ENCODE results near the gene KCNAB1. TPM values are rescaled to one million over a fixed set of nuclear protein-coding genes. Genes with fewer than 3 reads are reported as not detected.
A peak's percentile ranks its signal among the peaks of the same experiment; 100 is the strongest.

Gene KCNAB1
- total RNA-seq, 1 donor from 2014 or later: 16.5 TPM

- peaks cover 25% of the 10 kb centered on the region for H3K4me1 Mint-ChIP-seq (ENCODE audit: low read depth, unreplicated experiment)
- H3K27me3 Mint-ChIP-seq (ENCODE audit: unreplicated experiment): peaks cover 5% of the 10 kb centered on the region
- no peaks in the 10 kb centered on the region for H3K36me3 Mint-ChIP-seq (ENCODE audit: unreplicated experiment)
- peaks cover 3% of the 10 kb centered on the region for H3K9me3 Mint-ChIP-seq (ENCODE audit: unreplicated experiment)
- no peak overlapping the region for H3K27ac Mint-ChIP-seq (ENCODE audit: unreplicated experiment)
- H3K4me3 Mint-ChIP-seq (ENCODE audit: unreplicated experiment): no peak overlapping the region
- TF ChIP-seq CTCF (IDR thresholded peaks at IDR 0.05; ENCODE audit: partially characterized antibody, unreplicated experiment): no peak
- no peak for DNase-seq
These were observed 270.5 kb downstream of the KCNAB1 start for GRCh38 chr3:156390846-156391245.

- no peak for TF ChIP-seq CTCF (IDR thresholded peaks at IDR 0.05; ENCODE audit: partially characterized antibody, unreplicated experiment)
- no peaks in the 10 kb centered on the region for H3K36me3 Mint-ChIP-seq (ENCODE audit: unreplicated experiment)
- H3K4me3 Mint-ChIP-seq (ENCODE audit: unreplicated experiment): no peak overlapping the region
- H3K9me3 Mint-ChIP-seq (ENCODE audit: unreplicated experiment): peaks cover 7% of the 10 kb centered on the region
- DNase-seq: no peak
- peaks cover 38% of the 10 kb centered on the region for H3K4me1 Mint-ChIP-seq (ENCODE audit: low read depth, unreplicated experiment)
- H3K27ac Mint-ChIP-seq (ENCODE audit: unreplicated experiment): no peak overlapping the region
- H3K27me3 Mint-ChIP-seq (ENCODE audit: unreplicated experiment): peaks cover 3% of the 10 kb centered on the region
These were observed 275.8 kb downstream of the KCNAB1 start for GRCh38 chr3:156395961-156396710.

GRCh38 chr3:156396851-156397250, 276.5 kb downstream of the KCNAB1 start:
- no peak for TF ChIP-seq CTCF (IDR thresholded peaks at IDR 0.05; ENCODE audit: partially characterized antibody, unreplicated experiment)
- Mint-ChIP-seq H3K36me3 (ENCODE audit: unreplicated experiment) (no peaks in the 10 kb centered on the region), H3K27ac (ENCODE audit: unreplicated experiment) (no peak overlapping the region), H3K4me1 (ENCODE audit: low read depth, unreplicated experiment) (peaks cover 38% of the 10 kb centered on the region), H3K9me3 (ENCODE audit: unreplicated experiment) (peaks cover 7% of the 10 kb centered on the region), H3K4me3 (ENCODE audit: unreplicated experiment) (no peak overlapping the region), H3K27me3 (ENCODE audit: unreplicated experiment) (peaks cover 3% of the 10 kb centered on the region)
- DNase-seq: no peak

- Mint-ChIP-seq H3K4me3 (ENCODE audit: unreplicated experiment) (no peak overlapping the region), H3K27me3 (ENCODE audit: unreplicated experiment) (peaks cover 3% of the 10 kb centered on the region), H3K27ac (ENCODE audit: unreplicated experiment) (peak overlapping the region; percentile 57), H3K9me3 (ENCODE audit: unreplicated experiment) (peaks cover 7% of the 10 kb centered on the region), H3K4me1 (ENCODE audit: low read depth, unreplicated experiment) (peaks cover 38% of the 10 kb centered on the region), H3K36me3 (ENCODE audit: unreplicated experiment) (no peaks in the 10 kb centered on the region)
- no peak for TF ChIP-seq CTCF (IDR thresholded peaks at IDR 0.05; ENCODE audit: partially characterized antibody, unreplicated experiment)
- no peak for DNase-seq
These were observed 277.2 kb downstream of the KCNAB1 start for GRCh38 chr3:156397534-156397933.

GRCh38 chr3:156400062-156400461, 279.7 kb downstream of the KCNAB1 start:
- Mint-ChIP-seq H3K36me3 (ENCODE audit: unreplicated experiment) (no peaks in the 10 kb centered on the region), H3K27me3 (ENCODE audit: unreplicated experiment) (peaks cover under 1% of the 10 kb centered on the region), H3K9me3 (ENCODE audit: unreplicated experiment) (peaks cover 5% of the 10 kb centered on the region), H3K4me3 (ENCODE audit: unreplicated experiment) (no peak overlapping the region), H3K27ac (ENCODE audit: unreplicated experiment) (no peak overlapping the region), H3K4me1 (ENCODE audit: low read depth, unreplicated experiment) (peaks cover 31% of the 10 kb centered on the region)
- TF ChIP-seq CTCF (IDR thresholded peaks at IDR 0.05; ENCODE audit: partially characterized antibody, unreplicated experiment): no peak
- DNase-seq: no peak
